Measurements from ENCODE around the gene PLEKHA6. TPM values are rescaled to one million over a fixed set of nuclear protein-coding genes. Genes with fewer than 3 reads are reported as not detected.

The PLEKHA6 gene
- total and polyA plus RNA-seq, 7 experiments from 2014 or later = 0.05 to 1.9 (median 0.46) TPM; not detected in 1

Other genes with a start within 250 kb of the PLEKHA6 start
- gene ETNK2, start 207.9 kb downstream of the PLEKHA6 start, total RNA-seq = 10 to 100 TPM in 2 of 5 experiments, 1 to 10 TPM in 2, under 1 TPM in 1; 0.17 to 16.9 (median 4.9) TPM
- 1 to 10 TPM; 3.2 to 4.4 TPM for gene ETNK2, start 207.9 kb downstream of the PLEKHA6 start, polyA plus RNA-seq
- gene REN, start 193.6 kb downstream of the PLEKHA6 start, total RNA-seq = not detected
- not detected for gene REN, start 193.6 kb downstream of the PLEKHA6 start, polyA plus RNA-seq
- under 1 TPM in 1 of 5 experiments, not detected in 4; 0.61 TPM for gene KISS1, start 163.4 kb downstream of the PLEKHA6 start, total RNA-seq
- not detected for gene KISS1, start 163.4 kb downstream of the PLEKHA6 start, polyA plus RNA-seq
- not detected for gene GOLT1A, start 145.9 kb downstream of the PLEKHA6 start, total RNA-seq
- gene GOLT1A, start 145.9 kb downstream of the PLEKHA6 start, polyA plus RNA-seq = 1 to 10 TPM; 1.3 TPM
- 100 to 1,000 TPM in 2 of 5 experiments, 10 to 100 TPM in 3; 69.5 to 175 (median 73.0) TPM for gene PPP1R15B, start 51.9 kb upstream of the PLEKHA6 start, total RNA-seq
- gene PPP1R15B, start 51.9 kb upstream of the PLEKHA6 start, polyA plus RNA-seq = 10 to 100 TPM; 14.1 to 19.3 TPM
- gene PIK3C2B, start 134.9 kb upstream of the PLEKHA6 start, total RNA-seq = 10 to 100 TPM; 26.8 to 41.9 (median 32.5) TPM
- 1 to 10 TPM; 2.7 to 4.2 TPM for gene PIK3C2B, start 134.9 kb upstream of the PLEKHA6 start, polyA plus RNA-seq
- 100 to 1,000 TPM; 107 to 278 (median 268) TPM for gene MDM4, start 156.5 kb upstream of the PLEKHA6 start, total RNA-seq
- 10 to 100 TPM; 19.1 to 21.1 TPM for gene MDM4, start 156.5 kb upstream of the PLEKHA6 start, polyA plus RNA-seq